Activated CD8-positive, alpha-beta memory T cell treated with anti-CD3 and anti-CD28 coated beads, Interleukin-2, amount 10 ng/mL, durations not matched to agents 7 days and 5 days (primary cell): ENCODE measurements around the gene CRB1. TPM values are rescaled to one million over a fixed set of nuclear protein-coding genes. Genes with fewer than 3 reads are reported as not detected.
A peak's percentile ranks its signal among the peaks of the same experiment; 100 is the strongest.

ENCODE experiments used
- ATAC-seq: fragments of 150-1000 bp; cut with Tn5 transposase; one replicate; pipeline ENCODE4 v1.10.0; 2021; ENCODE audit warnings: moderate library complexity
- CTCF ChIA-PET: fragments of 350-600 bp; sonication (Branson Sonifier 250); formaldehyde crosslinking; loops from one replicate; lab custom pipeline; 2021; ENCODE audit warnings: antibody characterized with exemption; lab: Charles Lee
- DNase-seq: peaks from one replicate; pipeline ENCODE4 v3.0.0-alpha.2; 2020
- H3K27ac Mint-ChIP-seq: one replicate; pipeline ENCODE4 v1.8.0; 2021; ENCODE audit warnings: mild to moderate bottlenecking, mixed read lengths
- H3K27me3 Mint-ChIP-seq: one replicate; pipeline ENCODE4 v1.8.0; 2021; ENCODE audit warnings: mixed read lengths
- H3K36me3 Mint-ChIP-seq: one replicate; pipeline ENCODE4 v1.8.0; 2021; ENCODE audit warnings: mild to moderate bottlenecking, mixed read lengths
- H3K4me1 Mint-ChIP-seq: one replicate; pipeline ENCODE4 v1.8.0; 2021; ENCODE audit warnings: mixed read lengths
- H3K4me3 Mint-ChIP-seq: one replicate; pipeline ENCODE4 v1.8.0; 2021; ENCODE audit warnings: mild to moderate bottlenecking, moderate library complexity, mixed read lengths
- H3K9me3 Mint-ChIP-seq: one replicate; pipeline ENCODE4 v1.8.0; 2022; ENCODE audit warnings: low read depth, mixed read lengths
- total RNA-seq, 2 experiments: library from RNA; stranded (reverse); gene quantifications; one replicate each; pipeline ENCODE4 v1.2.3, GENCODE V29; 2021

CRB1 gene
- total RNA-seq, 2 experiments from 2014 or later, result not detected

DNA sequence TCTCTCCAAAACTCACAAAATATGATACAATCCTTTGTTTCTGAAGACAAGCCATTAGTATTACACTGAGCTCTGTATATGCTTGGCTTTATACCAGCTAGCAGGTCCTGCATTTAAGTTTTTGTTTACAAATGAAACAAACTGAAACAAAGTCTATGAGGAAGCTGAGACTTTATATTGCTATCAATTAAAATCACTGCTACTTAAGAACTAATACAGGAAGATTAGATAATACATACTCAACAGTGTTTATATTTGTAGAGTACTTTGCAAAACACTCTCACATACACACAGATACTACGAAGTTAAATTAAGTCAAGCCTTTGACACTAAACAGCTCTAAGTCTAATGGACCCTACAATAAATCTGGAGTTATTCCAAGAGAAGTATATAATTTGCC is 247.4 kb downstream of the CRB1 start:
- no peaks in the 10 kb centered on the region for H3K27me3 Mint-ChIP-seq

DNA sequence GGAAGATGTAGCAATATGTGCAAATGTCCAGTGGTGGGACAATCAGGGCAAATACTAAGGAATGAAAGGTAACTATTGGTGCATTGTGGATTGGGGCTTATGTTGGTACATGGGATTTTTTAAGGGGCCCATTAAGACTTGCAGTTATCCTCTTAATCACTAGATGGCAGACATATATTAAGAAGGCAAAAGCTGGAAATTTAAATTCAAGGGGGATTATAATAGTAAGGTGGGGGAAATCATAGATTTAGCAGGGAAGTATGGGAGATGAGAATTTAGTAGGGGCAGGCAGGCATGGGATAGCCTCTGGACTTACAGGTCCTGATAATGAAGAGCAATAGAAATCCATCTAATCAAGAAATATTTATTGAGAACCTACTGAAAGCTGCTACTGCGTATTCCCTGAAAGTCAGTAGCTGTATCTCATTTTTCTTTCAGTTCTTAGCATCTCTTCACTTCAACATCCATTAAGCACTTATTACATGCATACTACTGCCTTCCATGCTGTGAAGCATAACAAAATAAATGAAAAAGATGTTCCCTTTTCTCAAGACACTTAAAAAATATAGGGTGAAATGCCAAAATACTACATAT is 251.8 kb downstream of the CRB1 start:
- DNase-seq, result no peak
- Mint-ChIP-seq H3K4me3 (no peak overlapping the region), H3K27me3 (no peaks in the 10 kb centered on the region), H3K9me3 (no peaks in the 10 kb centered on the region), H3K36me3 (peaks cover 2% of the 10 kb centered on the region), H3K4me1 (peaks cover 2% of the 10 kb centered on the region), H3K27ac (no peak overlapping the region)
- CTCF ChIA-PET, result interaction anchor here (0.6 to 2.6 kb wide), 10 partner anchors 8 to 405 kb away, joined by 3 to 17 read pairs (median 4); partner anchors contain the start of gene C1orf53
- ATAC-seq, result no peak

More for the DNA sequence above, 247.4 kb downstream of the CRB1 start:
- no peaks in the 10 kb centered on the region for H3K4me1 Mint-ChIP-seq
- CTCF ChIA-PET, result no interaction called here
- H3K9me3 Mint-ChIP-seq, result no peaks in the 10 kb centered on the region
- no peak overlapping the region for H3K4me3 Mint-ChIP-seq
- H3K27ac Mint-ChIP-seq, result no peak overlapping the region
- H3K36me3 Mint-ChIP-seq, result peaks cover 8% of the 10 kb centered on the region
- ATAC-seq (no peak), DNase-seq (no peak)

DNA sequence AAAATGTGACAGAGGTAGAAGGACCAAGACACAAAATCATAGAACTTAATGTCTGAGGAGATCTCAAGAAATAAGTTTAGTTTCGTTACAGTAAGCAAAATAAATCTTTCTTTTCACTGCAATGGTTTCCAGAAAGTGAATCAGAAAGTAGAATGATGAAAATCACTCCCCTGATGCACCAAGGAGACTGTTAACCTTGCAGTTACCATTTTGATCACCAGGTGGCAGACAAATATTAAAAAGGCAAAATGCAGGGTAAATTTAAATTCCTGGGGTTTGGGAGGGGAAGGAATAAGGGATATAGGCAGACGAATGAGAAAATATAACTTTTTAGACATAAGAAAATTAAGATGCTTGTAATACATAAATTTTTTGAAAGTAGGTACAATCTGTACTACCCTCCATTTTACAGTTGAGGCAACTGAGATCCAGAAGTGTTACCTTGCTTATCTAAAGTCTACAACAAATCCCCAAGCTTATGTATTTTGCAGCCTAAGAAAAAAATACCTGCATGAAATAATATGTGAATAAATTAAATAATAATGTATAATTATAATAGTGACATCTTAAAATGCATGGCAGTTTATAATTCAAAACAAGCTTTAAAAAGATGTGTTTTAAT is 253.2 kb downstream of the CRB1 start:
- Mint-ChIP-seq H3K9me3 (no peaks in the 10 kb centered on the region), H3K27me3 (no peaks in the 10 kb centered on the region), H3K4me3 (no peak overlapping the region), H3K27ac (no peak overlapping the region), H3K36me3 (peaks cover 2% of the 10 kb centered on the region), H3K4me1 (peaks cover 2% of the 10 kb centered on the region)
- peak; percentile 36 for ATAC-seq
- DNase-seq, result no peak
- CTCF ChIA-PET, result interaction anchor here (0.9 to 2.0 kb wide), 10 partner anchors 9 to 846 kb away, joined by 3 to 17 read pairs (median 4); partner anchors contain the start of gene C1orf53

GRCh38 chr1:197526736-197527371 is 258.8 kb downstream of the CRB1 start:
- Mint-ChIP-seq H3K36me3 (peaks cover 2% of the 10 kb centered on the region), H3K4me3 (no peak overlapping the region), H3K27me3 (no peaks in the 10 kb centered on the region), H3K4me1 (no peaks in the 10 kb centered on the region), H3K9me3 (no peaks in the 10 kb centered on the region), H3K27ac (no peak overlapping the region)
- ATAC-seq (no peak), DNase-seq (no peak)
- CTCF ChIA-PET, result interaction anchor here (0.7 to 2.6 kb wide), 10 partner anchors 9 to 400 kb away, joined by 3 to 9 read pairs (median 4); partner anchors contain the start of gene C1orf53

Other genes starting within 250 kb of the CRB1 start
- not detected for gene F13B, start 201.0 kb upstream of the CRB1 start, total RNA-seq
- 10 to 100 TPM; 73.8 to 91.3 TPM for gene ASPM, start 121.6 kb upstream of the CRB1 start, total RNA-seq
- gene ZBTB41, start 67.0 kb upstream of the CRB1 start, total RNA-seq, result 1 to 10 TPM; 5.6 to 6.8 TPM